ENCODE measurements around the gene GOLPH3L.

The GOLPH3L gene

GRCh38 chr1:150620919-150621318 is 76.0 kb downstream of the GOLPH3L start:
- Histone ChIP-seq H3K27ac (ENCODE audit: insufficient read depth in 1 of 2, low read depth in 1 of 2, low read length in 2 of 2, poor library complexity in 1 of 2, severe bottlenecking in 2 of 2) (peak overlapping the region in 1 of 2 experiments; percentile 67), H3K4me1 (ENCODE audit: control extremely low read depth in 1 of 4, control insufficient read depth in 4 of 4, insufficient read depth in 4 of 4, low read length in 3 of 4) (peaks cover 16 to 43% (median 26%) of the 10 kb centered on the region in 4 experiments), H3K4me3 (ENCODE audit: control insufficient read depth in 1 of 7, extremely low read depth in 1 of 7, insufficient read depth in 4 of 7, low read depth in 2 of 7, low read length in 6 of 7) (no peak overlapping the region), H3K27me3 (replicated peaks in 2 of 5; ENCODE audit: control insufficient read depth in 4 of 5, insufficient read depth in 5 of 5, low read length in 4 of 5) (no peaks in the 10 kb centered on the region), H3K36me3 (ENCODE audit: control insufficient read depth in 4 of 4, insufficient read depth in 4 of 4, low read length in 3 of 4) (peaks cover 15 to 59% (median 37%) of the 10 kb centered on the region in 4 experiments), H3K9me3 (ENCODE audit: control extremely low read depth in 1 of 5, control insufficient read depth in 4 of 5, insufficient read depth in 2 of 5, low read depth in 1 of 5, low read length in 4 of 5) (no peaks in the 10 kb centered on the region)
- DNase-seq, result no peak
- WGBS (ENCODE audit: insufficient coverage), result no CpG with 5 or more reads among the region's 2 CpGs
- ChIA-PET CTCF (interaction anchor here (0.6 to 8.4 kb wide), 12 partner anchors 7 to 505 kb away, joined by 3 to 152 read pairs (median 6); partner anchors contain the start of genes ENSA and MCL1), POLR2A (interaction anchor here (0.7 to 2.1 kb wide), 7 partner anchors 8 to 60 kb away, joined by 3 to 18 read pairs (median 5); partner anchors contain the start of genes ENSA and MCL1)

- H3K4me1 ChIP-seq (ENCODE audit: control extremely low read depth in 1 of 4, control insufficient read depth in 4 of 4, insufficient read depth in 4 of 4, low read length in 3 of 4), result peaks cover 19 to 53% (median 35%) of the 10 kb centered on the region in 4 experiments
- CTCF ChIA-PET, result interaction anchor here (0.6 to 8.4 kb wide), 15 partner anchors 8 to 396 kb away, joined by 3 to 152 read pairs (median 6); partner anchors contain the start of genes ENSA and MCL1
These were observed 77.1 kb downstream of the GOLPH3L start for GRCh38 chr1:150619576-150620509.

GRCh38 chr1:150615346-150616201 is 81.4 kb downstream of the GOLPH3L start:
- Histone ChIP-seq H3K4me1 (ENCODE audit: control extremely low read depth in 1 of 4, control insufficient read depth in 4 of 4, insufficient read depth in 4 of 4, low read length in 3 of 4) (peaks cover 29 to 64% (median 59%) of the 10 kb centered on the region in 4 experiments), H3K36me3 (ENCODE audit: control insufficient read depth in 4 of 4, insufficient read depth in 4 of 4, low read length in 3 of 4) (peaks cover 7 to 34% (median 21%) of the 10 kb centered on the region in 4 experiments), H3K9me3 (ENCODE audit: control extremely low read depth in 1 of 5, control insufficient read depth in 4 of 5, insufficient read depth in 2 of 5, low read depth in 1 of 5, low read length in 4 of 5) (no peaks in the 10 kb centered on the region), H3K4me3 (ENCODE audit: control insufficient read depth in 1 of 7, extremely low read depth in 1 of 7, insufficient read depth in 4 of 7, low read depth in 2 of 7, low read length in 6 of 7) (no peak overlapping the region), H3K27me3 (replicated peaks in 2 of 5; ENCODE audit: control insufficient read depth in 4 of 5, insufficient read depth in 5 of 5, low read length in 4 of 5) (no peaks in the 10 kb centered on the region), H3K27ac (ENCODE audit: insufficient read depth in 1 of 2, low read depth in 1 of 2, low read length in 2 of 2, poor library complexity in 1 of 2, severe bottlenecking in 2 of 2) (peak overlapping the region; percentile 6 to 99)
- CTCF ChIA-PET, result interaction anchor here (0.7 to 3.4 kb wide), 4 partner anchors 13 to 56 kb away, joined by 4 to 17 read pairs (median 10); partner anchors contain the start of genes ENSA and MCL1
- no peak for DNase-seq
- WGBS (ENCODE audit: insufficient coverage), result 90% methylated on average over 12 of the region's 12 CpGs
- POLR2A ChIA-PET, result interaction anchor here (1.1 to 1.4 kb wide), 2 partner anchors 36 to 53 kb away, joined by 3 to 8 read pairs; partner anchors contain the start of gene MCL1

More at GRCh38 chr1:150619576-150620509, 77.1 kb downstream of the GOLPH3L start:
- Histone ChIP-seq H3K36me3 (ENCODE audit: control insufficient read depth in 4 of 4, insufficient read depth in 4 of 4, low read length in 3 of 4) (peaks cover 12 to 62% (median 31%) of the 10 kb centered on the region in 4 experiments), H3K9me3 (ENCODE audit: control extremely low read depth in 1 of 5, control insufficient read depth in 4 of 5, insufficient read depth in 2 of 5, low read depth in 1 of 5, low read length in 4 of 5) (no peaks in the 10 kb centered on the region), H3K27ac (ENCODE audit: insufficient read depth in 1 of 2, low read depth in 1 of 2, low read length in 2 of 2, poor library complexity in 1 of 2, severe bottlenecking in 2 of 2) (peak overlapping the region; percentile 27 to 67), H3K27me3 (replicated peaks in 2 of 5; ENCODE audit: control insufficient read depth in 4 of 5, insufficient read depth in 5 of 5, low read length in 4 of 5) (no peaks in the 10 kb centered on the region), H3K4me3 (ENCODE audit: control insufficient read depth in 1 of 7, extremely low read depth in 1 of 7, insufficient read depth in 4 of 7, low read depth in 2 of 7, low read length in 6 of 7) (no peak overlapping the region)
- POLR2A ChIA-PET, result interaction anchor here (0.6 to 2.1 kb wide), 8 partner anchors 9 to 59 kb away, joined by 4 to 15 read pairs (median 5); partner anchors contain the start of genes ENSA and MCL1
- peak; percentile 67 to 81 (median 81) for DNase-seq
- WGBS (ENCODE audit: insufficient coverage), result 19% methylated on average over 4 of the region's 4 CpGs

GRCh38 chr1:150613061-150613920 is 83.7 kb downstream of the GOLPH3L start:
- WGBS (ENCODE audit: insufficient coverage), result 0% methylated on average over 6 of the region's 12 CpGs

GRCh38 chr1:150612014-150612345 is 85.0 kb downstream of the GOLPH3L start:
- H3K4me3 ChIP-seq (ENCODE audit: control insufficient read depth in 1 of 7, extremely low read depth in 1 of 7, insufficient read depth in 4 of 7, low read depth in 2 of 7, low read length in 6 of 7), result peak overlapping the region in 4 of 7 experiments; percentile 3 to 50 (median 14)

More at GRCh38 chr1:150613061-150613920, 83.7 kb downstream of the GOLPH3L start:
- ChIA-PET POLR2A (interaction anchor here (0.5 to 5.6 kb wide), 9 partner anchors 9 to 79 kb away, joined by 3 to 43 read pairs (median 4); partner anchors contain the start of genes ENSA and MCL1), CTCF (interaction anchor here (0.6 to 6.2 kb wide), 8 partner anchors 9 to 50 kb away, joined by 3 to 35 read pairs (median 4); partner anchors contain the start of genes ENSA and MCL1)
- H3K36me3 ChIP-seq (ENCODE audit: control insufficient read depth in 4 of 4, insufficient read depth in 4 of 4, low read length in 3 of 4), result peaks cover 3 to 27% (median 11%) of the 10 kb centered on the region in 4 experiments
- H3K27me3 ChIP-seq (replicated peaks in 2 of 5; ENCODE audit: control insufficient read depth in 4 of 5, insufficient read depth in 5 of 5, low read length in 4 of 5), result no peaks in the 10 kb centered on the region
- no peaks in the 10 kb centered on the region for H3K9me3 ChIP-seq (ENCODE audit: control extremely low read depth in 1 of 5, control insufficient read depth in 4 of 5, insufficient read depth in 2 of 5, low read depth in 1 of 5, low read length in 4 of 5)
- H3K4me1 ChIP-seq (ENCODE audit: control extremely low read depth in 1 of 4, control insufficient read depth in 4 of 4, insufficient read depth in 4 of 4, low read length in 3 of 4), result peaks cover 19 to 62% (median 53%) of the 10 kb centered on the region in 4 experiments
- peak overlapping the region; percentile 99 for H3K27ac ChIP-seq (ENCODE audit: insufficient read depth in 1 of 2, low read depth in 1 of 2, low read length in 2 of 2, poor library complexity in 1 of 2, severe bottlenecking in 2 of 2)
- DNase-seq, result peak; percentile 93 to 98 (median 97)
- H3K4me3 ChIP-seq (ENCODE audit: control insufficient read depth in 1 of 7, extremely low read depth in 1 of 7, insufficient read depth in 4 of 7, low read depth in 2 of 7, low read length in 6 of 7), result peak overlapping the region in 6 of 7 experiments; percentile 22 to 68 (median 44)

More at GRCh38 chr1:150612014-150612345, 85.0 kb downstream of the GOLPH3L start:
- no peak for DNase-seq
- ChIA-PET POLR2A (interaction anchor here (0.6 to 5.6 kb wide), 5 partner anchors 18 to 67 kb away, joined by 3 to 43 read pairs (median 11); partner anchors contain the start of genes ENSA and MCL1), CTCF (interaction anchor here (0.8 to 6.2 kb wide), 7 partner anchors 9 to 51 kb away, joined by 3 to 35 read pairs (median 4); partner anchors contain the start of gene MCL1)
- Histone ChIP-seq H3K4me1 (ENCODE audit: control extremely low read depth in 1 of 4, control insufficient read depth in 4 of 4, insufficient read depth in 4 of 4, low read length in 3 of 4) (peaks cover 19 to 62% (median 53%) of the 10 kb centered on the region in 4 experiments), H3K27me3 (replicated peaks in 2 of 5; ENCODE audit: control insufficient read depth in 4 of 5, insufficient read depth in 5 of 5, low read length in 4 of 5) (no peaks in the 10 kb centered on the region), H3K36me3 (ENCODE audit: control insufficient read depth in 4 of 4, insufficient read depth in 4 of 4, low read length in 3 of 4) (peaks cover 0 to 23% (median 8%) of the 10 kb centered on the region in 4 experiments), H3K27ac (ENCODE audit: insufficient read depth in 1 of 2, low read depth in 1 of 2, low read length in 2 of 2, poor library complexity in 1 of 2, severe bottlenecking in 2 of 2) (peak overlapping the region; percentile 99), H3K9me3 (ENCODE audit: control extremely low read depth in 1 of 5, control insufficient read depth in 4 of 5, insufficient read depth in 2 of 5, low read depth in 1 of 5, low read length in 4 of 5) (no peaks in the 10 kb centered on the region)
- WGBS (ENCODE audit: insufficient coverage), result 100% methylated on average over 2 of the region's 3 CpGs
